Superior temporal gyrus (tissue), 1 donor: ENCODE measurements around the gene ARHGAP32.
"Not testable (repeated sequence)": the region's sequence is repeated elsewhere in the genome, so short reads cannot be mapped to it uniquely, and the experiment has no call there.

Experiments used
- DNase-seq: peaks from one replicate; pipeline ENCODE4 v3.0.0-alpha.2; 2016; ENCODE audit errors: extremely low spot score

Gene ARHGAP32

DNA sequence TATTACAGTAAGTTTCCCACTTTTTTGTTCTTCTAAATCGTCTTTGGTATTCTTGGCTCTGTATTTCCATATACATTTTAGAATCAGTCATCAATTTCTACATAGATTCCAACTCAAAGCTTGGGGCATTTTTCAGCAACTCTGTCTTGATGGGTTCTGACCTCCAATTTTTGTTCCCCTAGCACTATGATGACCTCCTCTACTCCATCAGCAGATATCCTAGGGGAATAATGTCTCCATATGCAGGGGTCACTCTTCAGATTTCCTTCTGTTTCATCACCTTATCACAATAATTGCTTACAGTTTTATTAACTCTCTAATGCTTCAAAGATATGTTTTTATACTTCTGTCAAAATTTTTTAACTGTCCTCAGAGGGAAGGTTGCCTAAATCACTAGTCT, 158.1 kb downstream of the ARHGAP32 start:
- DNase-seq = peak; percentile 8

DNA sequence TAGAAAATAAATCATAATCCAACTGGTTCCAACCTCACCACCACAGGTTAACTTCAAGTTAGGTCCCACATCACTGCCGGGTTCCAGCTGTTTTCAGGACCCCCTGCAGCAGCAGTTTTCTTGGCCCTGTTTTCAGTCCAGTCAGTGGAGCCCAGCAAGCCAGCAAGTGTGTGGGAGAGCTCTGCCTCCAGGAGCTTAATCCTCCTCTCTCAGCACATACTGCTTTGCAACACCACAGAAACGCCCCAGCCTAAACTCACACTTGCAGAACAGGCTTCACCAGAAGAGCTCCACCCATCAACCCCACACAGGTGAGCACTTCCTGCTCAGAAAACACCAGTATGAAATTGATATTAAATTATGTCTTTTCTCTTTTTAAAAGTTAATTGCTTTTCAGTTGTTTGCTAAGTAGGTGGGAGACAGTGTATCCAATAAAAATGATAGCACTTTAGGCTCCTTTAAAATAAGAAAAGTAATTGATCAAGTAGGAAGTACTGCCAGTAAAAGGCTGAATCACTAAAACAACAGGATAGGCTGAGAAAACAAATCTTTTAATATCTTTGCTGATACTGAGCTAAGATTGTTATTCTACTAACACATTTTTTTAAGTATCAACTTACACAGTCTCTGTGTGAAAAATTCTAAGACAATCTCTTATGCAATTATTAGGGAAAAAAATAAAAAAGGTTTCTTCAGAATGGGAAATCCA, 168.0 kb downstream of the ARHGAP32 start:
- DNase-seq = no peak

DNA sequence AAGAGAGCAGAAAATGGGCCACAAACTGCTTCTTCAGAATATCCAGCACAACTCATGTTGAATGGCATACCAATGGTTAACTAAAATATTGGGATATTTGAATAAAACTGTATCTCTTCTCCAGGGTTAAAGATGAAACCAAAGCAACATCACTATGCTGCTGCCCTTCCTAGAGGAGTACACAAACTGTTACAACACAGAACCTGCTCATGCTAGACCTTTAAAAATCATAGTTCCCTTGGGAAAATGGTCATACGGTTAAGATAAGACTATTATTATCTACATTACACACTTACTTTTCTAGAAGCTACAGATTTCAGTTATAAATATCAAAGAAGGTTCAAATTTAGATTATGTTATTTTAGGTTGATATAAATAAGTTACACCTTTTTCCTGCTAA, 170.8 kb downstream of the ARHGAP32 start:
- DNase-seq = no peak

DNA sequence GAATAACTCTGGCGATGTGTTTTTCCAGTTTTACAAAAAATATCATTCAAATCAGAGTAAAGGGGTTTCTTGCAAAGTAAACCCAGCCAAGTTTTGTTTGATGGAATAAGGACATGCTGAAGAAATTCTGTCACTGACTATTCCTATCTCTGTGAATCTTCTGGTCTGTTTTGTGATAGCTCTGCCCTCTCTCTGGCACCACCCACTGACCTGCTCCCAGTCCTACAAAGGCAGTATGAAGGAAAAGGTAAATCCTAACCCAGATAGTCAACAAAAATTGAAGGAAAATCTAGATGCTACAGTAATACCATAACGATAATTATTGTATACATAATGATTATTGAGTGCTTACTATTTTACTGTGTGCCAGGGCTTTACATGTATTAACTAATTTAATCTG, 173.1 kb downstream of the ARHGAP32 start:
- DNase-seq = no peak

DNA sequence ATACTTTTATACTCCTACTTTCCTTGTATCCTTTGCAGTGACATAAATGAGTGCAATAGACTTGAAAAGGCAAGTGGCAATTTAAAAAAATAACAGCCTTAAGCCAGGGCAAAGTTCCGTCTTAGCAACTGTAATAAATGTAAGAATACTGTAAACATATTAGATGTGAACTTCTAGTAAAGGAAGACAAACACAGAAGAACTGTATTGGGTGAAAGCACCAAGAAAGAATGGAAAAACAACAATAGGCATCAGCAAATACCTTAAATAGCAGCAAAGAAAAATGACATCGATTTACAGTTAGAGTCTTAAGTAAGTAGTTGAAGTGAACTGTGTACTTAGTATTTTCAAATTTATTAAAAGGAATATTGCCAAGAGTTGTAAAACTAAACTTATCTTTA, 174.0 kb downstream of the ARHGAP32 start:
- no peak for DNase-seq

DNA sequence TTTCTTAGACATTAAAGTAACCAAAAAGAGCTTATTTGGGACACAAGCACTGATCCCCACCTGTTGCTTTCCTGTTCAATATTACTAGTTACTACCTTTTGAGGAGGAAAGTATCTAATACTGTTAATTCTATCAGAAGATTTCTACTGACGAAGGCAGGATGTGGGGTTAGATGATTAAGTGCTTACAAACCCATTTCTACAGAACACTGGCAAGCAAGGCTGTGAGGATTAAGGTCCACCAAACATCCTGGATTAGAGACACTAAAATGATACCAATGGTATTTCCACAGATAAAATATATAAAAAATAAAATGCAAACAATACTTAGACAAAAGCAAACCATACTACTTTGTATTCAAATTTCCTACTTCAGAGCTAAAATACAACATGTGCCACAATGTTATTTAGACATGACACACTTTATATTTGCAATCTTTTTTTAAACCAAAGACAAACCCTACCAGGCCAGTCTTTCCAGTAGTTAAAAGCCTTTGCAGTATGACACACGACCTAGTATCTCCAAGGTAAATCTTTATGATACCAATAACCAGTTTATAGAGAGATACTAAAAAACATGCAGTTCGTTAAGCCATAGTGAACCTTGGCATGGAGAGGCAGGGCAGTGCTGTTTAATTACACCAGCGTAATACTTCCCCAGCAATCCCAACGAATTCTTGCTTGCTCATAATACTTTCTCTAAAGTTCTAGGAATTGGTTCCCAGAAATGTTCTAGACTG, 178.2 kb downstream of the ARHGAP32 start:
- no peak for DNase-seq

DNA sequence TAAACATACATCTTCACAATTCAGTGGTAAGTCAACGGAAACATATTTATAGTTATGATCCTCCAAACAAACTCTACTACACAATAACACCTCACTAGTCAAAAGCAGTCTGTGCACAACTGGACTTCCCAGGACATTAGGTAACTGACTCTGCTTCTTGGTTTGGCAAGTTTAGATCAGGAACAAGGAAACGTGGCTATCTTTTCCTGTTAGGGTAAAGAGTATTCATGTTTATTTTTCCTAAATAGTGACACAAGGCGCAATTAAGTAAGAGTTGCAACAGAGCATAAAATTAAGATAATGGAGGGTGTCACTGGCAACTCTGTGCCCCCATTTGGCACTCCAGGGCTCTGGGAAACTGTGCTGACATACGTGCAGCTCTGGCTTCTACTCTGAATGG, 179.2 kb downstream of the ARHGAP32 start:
- DNase-seq = no peak

DNA sequence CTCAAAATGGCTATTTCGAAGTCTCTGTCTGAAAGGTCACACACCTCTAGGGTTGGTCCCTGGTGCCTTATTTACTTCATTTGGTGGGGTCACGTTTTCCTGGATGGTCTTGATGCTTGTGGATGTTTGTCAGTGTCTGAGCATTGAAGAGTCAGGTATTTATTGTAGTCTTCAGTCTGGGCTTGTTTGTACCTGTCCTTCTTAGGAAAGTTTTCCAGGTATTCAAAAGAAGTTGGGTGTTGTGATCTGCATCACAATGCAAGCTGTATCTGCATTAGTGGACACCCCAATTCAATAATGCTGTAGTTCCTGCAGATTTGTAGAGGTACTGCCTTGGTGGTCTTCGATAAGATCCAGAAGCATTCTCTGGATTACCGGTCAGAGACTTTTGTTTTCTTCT, 186.0 kb downstream of the ARHGAP32 start:
- DNase-seq = no peak

DNA sequence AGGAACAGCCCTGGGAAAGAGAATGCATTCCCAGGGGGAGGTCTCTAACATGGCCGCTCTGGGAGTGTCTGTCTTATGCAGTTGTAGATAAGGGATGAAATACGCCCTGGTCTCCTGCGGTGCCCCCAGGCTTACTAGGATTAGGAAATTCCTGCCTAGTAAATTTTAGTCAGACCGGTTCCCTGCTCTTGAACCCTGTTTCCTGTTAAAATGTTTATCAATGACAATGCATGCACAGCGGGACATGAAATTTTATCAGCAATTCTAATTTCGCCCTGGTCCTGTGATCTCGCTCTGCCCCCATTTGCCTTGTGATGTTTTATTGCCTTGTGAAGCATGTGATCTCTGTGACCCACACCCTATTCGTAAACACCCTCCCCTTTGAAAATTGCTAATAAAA, 193.0 kb downstream of the ARHGAP32 start:
- not testable (repeated sequence) for DNase-seq

DNA sequence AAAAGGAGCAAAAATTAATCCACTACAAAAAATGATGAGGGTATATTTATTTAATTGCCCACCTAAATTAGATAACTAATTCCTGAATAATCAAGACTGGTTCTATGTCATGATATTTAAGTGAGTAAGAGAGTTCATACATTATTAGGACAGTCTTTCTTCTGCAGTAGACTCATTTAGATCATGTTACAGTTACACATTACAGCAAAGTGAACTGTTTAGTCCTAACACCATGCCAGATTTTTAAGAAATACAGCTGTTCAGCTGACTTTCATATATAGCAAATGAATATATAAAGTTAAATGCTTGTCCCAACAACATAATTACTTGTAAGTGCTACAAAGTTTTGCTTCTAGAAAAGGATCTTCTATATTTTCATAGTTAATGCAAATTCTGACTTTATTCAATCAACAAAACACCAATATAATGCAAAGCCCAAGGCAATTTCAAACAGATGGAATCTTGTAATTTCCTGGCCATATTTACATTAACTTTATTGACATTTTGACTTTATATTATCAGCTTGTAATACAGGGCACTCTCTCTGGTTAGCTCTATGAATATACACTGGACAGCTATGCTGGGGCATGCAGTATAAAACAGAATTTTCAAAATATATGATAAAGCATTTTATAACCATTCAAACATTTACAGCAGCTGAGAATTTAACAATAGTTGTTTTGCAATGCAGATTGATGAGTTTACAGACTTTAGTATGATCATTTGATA, 203.7 kb downstream of the ARHGAP32 start:
- DNase-seq = no peak

DNA sequence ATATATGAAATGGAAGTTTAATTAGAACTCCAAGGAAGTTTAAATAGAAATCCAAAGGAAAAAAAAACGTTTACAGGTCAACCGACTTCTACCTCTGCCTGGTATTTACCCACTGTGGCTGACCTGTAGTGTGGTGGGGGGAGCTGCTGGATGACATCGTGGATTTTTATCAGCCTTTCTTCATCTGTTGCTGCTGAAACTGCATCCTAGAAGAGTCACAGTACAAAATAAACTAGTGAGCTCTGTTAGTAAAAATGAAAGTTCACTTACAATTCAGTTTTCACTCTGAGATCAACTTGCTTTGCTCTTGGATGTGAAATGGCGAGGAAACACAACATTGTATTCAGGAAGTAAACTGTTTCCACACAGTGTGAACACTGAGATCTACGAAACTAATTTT, 206.2 kb downstream of the ARHGAP32 start:
- no peak for DNase-seq

DNA sequence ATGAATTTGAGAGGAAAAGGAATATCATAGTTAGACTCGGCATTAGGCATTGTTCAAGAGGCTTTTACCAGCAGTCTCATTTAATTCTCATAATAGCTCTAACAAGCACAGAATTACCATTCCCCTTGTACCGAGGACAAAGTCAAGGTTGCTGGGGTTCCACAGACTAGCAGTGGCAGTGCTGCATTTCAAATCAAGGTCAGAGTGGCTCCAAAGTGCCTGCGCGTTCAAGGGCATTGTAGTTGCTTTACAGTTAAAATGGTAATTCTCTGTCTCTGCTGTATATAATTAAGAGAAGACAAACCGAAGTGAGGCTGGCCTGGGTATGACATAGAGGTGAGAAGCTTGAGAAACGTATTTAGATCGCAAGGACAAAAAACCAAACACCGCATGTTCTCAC, 209.1 kb downstream of the ARHGAP32 start:
- no peak for DNase-seq

DNA sequence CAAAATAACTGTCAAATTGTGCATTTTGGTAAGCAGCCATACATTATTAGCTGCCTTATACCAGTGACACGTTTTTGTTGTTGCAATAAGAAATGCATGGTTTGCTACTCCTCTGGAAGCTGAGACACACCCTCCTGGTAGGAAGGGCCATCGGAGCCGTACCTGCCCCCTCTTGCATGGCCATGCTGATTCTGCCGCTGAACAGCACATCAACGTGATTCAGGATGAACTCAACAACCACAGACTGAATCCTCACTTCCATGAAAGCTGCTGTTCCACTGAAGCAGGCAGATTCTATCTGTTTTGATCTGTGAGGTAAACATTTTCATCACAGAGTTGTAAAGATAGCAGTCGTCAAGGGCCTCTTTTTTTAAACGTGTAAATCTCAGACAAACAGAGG, 210.9 kb downstream of the ARHGAP32 start:
- no peak for DNase-seq

DNA sequence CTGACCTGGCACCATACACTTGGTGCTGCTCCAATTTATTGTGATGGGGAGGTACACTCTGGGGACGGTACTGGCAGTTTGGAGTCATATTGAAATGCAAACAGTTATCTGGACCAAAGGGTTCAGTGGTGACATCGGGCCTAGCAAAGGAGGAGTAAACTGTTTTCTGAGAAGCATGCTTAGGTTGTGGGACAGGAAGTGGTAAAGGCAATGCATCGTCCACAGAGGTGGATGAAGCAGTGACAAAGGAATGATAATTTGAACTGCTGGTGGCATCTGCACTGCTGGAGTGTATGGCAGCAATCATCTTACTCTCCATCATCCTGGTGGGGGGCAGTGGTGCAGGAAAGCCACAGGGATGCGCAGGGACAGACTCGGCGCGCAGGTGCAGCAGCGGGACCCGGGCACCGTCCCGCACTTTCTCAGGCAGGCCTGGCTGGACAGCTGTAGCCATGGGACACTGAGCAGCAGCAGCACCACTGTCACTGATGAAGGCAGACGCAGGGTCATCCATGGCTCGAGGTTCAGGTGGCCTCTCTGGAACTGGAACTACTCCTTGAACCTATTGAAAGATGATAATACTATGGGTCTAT, 221.4 kb downstream of the ARHGAP32 start:
- DNase-seq = no peak

DNA sequence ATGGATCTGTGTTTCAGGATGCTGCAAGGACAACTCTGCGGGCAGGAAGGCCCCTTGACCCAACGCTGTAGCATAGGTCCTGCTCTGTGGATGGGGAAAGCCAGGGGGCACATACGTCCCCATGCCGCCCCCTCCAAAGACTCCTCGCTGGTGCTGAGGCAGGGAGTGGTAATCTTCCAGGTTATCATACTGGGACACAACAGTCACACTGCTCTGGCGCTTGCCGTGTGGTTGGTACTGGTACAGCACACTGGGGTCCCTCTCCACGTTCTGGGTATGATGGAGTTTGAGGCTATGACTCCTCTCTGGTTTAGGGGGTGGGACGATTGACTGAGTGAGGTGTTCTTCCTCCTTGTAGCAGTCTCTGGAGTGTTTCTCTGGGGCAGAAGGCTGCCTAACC, 223.2 kb downstream of the ARHGAP32 start:
- no peak for DNase-seq

DNA sequence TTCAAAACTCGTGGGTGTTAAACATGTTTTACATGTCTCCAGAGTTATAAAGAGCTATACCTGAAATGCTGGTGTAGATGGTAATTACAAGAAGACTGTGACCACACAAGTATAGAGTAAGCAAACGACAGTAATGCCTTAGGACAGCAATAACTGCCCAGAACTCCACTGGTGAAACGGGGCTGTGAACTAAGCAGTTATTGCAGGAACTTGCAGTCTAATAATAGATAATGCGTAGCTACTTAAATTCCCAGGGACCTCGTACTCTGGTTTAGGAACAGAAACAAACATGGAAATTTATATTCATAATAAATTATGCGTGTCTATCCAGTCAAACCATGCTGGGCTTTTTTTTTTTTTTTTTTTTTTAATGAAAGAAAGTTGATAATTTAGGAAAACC, 224.5 kb downstream of the ARHGAP32 start:
- no peak for DNase-seq

DNA sequence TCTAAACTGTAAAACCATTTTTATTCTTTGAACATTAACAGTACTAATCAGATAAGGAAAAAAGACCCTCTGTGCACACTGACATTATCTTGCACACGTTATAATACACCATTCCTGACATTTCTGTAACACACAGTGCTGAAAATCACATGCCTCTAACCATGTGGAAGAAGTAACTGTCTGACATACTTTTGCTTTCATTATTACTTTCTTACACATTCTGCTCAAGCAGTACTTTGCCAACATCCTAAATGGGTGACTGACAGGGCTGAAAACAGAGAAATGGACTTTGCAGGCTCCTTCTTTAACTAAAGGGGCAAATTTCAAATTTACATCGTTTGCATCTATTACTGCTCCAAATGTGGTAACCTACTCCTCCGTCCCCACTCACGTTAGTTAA, 226.6 kb downstream of the ARHGAP32 start:
- no peak for DNase-seq

DNA sequence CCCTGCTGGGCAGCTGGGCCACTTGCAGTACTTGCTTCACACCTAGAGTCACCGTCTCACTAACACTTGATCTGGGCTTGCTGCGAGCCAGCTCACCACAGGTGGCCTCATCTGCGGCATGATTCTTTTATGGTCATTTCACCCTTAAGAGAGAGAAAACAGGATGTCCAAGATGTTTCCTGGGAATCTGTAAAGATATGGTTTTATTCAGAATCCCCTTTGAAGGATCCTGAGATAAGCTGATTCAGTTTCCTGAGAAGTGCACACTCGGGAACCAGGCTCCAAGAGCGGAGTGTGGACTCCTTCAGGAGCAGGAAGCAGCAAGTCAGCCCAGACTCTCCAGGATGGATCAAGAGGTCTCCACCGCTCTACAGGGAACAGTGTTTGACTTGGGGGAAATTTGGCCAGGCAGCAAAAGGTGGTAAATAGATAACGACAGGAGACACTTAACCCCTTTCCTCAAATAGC, 227.6 kb downstream of the ARHGAP32 start:
- DNase-seq = no peak

DNA sequence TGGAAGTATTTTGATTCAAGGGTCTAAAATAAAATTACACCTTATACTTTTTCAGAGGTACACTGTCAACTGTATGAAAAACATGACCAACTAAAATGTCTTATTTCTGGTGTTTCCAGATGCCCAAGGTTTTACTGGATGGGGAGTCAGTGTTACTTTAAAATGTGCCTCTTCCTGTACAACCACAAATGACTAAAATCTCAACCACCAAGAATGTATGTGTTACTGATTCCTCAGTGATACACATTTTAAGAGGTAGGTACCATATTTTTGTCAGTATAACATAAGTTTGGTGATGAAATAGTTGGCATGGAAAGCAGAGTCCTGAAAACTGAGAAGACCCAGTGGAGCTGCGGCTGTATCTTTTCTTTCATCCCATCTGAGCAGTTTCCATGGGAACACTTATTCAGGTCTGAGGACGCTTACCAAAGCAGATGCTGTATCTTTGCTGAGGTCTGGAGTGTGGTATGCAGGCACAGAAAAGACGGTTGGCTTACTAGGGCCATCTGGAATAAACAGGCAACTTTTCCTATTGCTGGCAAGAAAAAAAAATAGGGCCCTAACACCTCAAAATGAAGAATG, 228.3 kb downstream of the ARHGAP32 start:
- peak; percentile 42 for DNase-seq

DNA sequence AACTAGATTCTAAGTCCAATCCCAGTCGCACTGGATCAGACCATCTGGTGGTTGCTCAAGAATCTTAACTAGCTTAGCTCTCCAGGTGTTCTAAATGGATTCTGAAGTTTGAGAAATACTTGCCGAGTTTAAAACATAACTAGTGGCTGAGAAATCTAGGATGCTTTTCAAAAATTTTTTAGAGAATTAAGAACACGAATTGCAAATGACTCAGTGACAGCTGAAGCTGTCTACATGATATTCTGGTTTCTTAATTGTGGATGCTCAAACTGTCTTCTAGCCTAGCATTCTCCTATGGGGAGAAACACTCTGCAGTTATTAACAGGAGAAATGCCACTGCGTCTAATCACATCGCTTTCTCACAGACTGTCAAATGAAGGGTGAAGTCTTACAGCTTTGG, 229.2 kb downstream of the ARHGAP32 start:
- no peak for DNase-seq

DNA sequence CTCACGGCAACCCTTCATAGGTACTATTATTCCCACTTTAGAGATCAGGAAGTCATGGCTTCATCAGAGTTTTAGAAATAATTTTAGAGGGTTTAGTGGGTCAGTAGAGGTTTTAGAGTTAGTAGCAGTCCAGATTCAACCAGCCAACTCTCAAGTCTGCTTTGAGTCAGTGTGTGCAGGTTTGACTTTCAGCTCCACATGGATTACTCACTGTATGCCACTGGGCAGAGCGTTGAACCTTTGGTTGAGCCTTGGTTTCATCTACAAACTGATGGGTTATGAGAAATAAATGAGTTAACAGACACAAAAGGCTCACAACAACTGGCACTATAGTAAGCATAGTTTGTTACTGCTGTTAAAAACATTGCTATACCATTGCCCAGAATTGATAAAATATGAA, 230.5 kb downstream of the ARHGAP32 start:
- DNase-seq = no peak

DNA sequence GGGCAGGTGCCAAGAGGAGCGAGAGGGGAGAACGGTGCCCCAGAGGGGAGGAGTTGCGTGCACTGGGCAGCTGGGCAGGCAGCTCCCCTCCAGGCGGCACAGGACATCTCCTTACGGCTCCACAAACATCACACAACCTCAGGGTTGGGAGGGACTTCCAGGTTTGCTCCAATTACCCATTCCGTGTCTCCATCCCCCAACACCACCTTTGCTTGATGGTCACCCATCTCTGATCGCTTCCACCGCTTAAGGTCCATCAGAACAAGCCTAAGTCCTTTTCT, 235.0 kb downstream of the ARHGAP32 start:
- DNase-seq = no peak
